Mesenchymal stem cell (in vitro differentiated cells and primary cell): ENCODE results near the gene ATP6V1A.

Experiments used
- DNase-seq: peaks from one replicate; pipeline ENCODE4 v3.0.0-alpha.2; 2013
- H2AFZ ChIP-seq: one replicate; pipeline ENCODE4 v1.6.1; 2013; ENCODE audit warnings: low read depth, mild to moderate bottlenecking, control low read depth, inconsistent platforms, low read length, moderate library complexity
- H2AK5ac ChIP-seq: 2 replicates; pipeline ENCODE4 v1.6.1; 2013; ENCODE audit warnings: low read length, moderate library complexity, mild to moderate bottlenecking, inconsistent platforms; ENCODE audit not compliant: severe bottlenecking
- H2BK120ac ChIP-seq: one replicate; pipeline ENCODE4 v1.6.1; 2013; ENCODE audit warnings: low read depth, mild to moderate bottlenecking, inconsistent platforms, low read length, moderate library complexity
- H2BK12ac ChIP-seq, 2 experiments: one replicate each; pipeline ENCODE4 v1.6.1; 2013; ENCODE audit warnings: inconsistent platforms in 2 of 2, low read length in 2 of 2, mild to moderate bottlenecking in 2 of 2, moderate library complexity in 2 of 2, control low read depth in 1 of 2
- H2BK15ac ChIP-seq: one replicate; pipeline ENCODE4 v1.6.1; 2013; ENCODE audit warnings: mild to moderate bottlenecking, low read depth, inconsistent platforms; ENCODE audit not compliant: poor library complexity, severe bottlenecking
- H2BK5ac ChIP-seq: 2 replicates; pipeline ENCODE4 v1.6.1; 2013; ENCODE audit warnings: low read depth, mild to moderate bottlenecking, low read length, control low read depth, inconsistent platforms; ENCODE audit not compliant: poor library complexity, severe bottlenecking
- H3K14ac ChIP-seq, 2 experiments: one replicate each; pipeline ENCODE4 v1.6.1; 2013; ENCODE audit warnings: inconsistent platforms in 2 of 2, low read length in 2 of 2, control low read depth in 1 of 2, mild to moderate bottlenecking in 1 of 2, moderate library complexity in 1 of 2
- H3K18ac ChIP-seq, 2 experiments: one replicate each; pipeline ENCODE4 v1.6.1; 2013; ENCODE audit warnings: inconsistent platforms in 2 of 2, low read length in 2 of 2, control low read depth in 1 of 2, low read depth in 1 of 2, mild to moderate bottlenecking in 1 of 2
- H3K23ac ChIP-seq, 2 experiments: one replicate each; pipeline ENCODE4 v1.6.1; 2013; ENCODE audit warnings: inconsistent platforms in 2 of 2, low read length in 2 of 2, mild to moderate bottlenecking in 2 of 2, moderate library complexity in 2 of 2, control low read depth in 1 of 2
- H3K27ac ChIP-seq: 2 replicates; pipeline ENCODE4 v1.5.1; 2013; ENCODE audit warnings: mild to moderate bottlenecking, moderate library complexity, low read length, control low read depth, inconsistent platforms; ENCODE audit not compliant: poor library complexity, severe bottlenecking
- H3K27me3 ChIP-seq, 2 experiments: 2 replicates each; pipeline versions ENCODE4 v1.6.1 to v1.7.0; 2013; ENCODE audit warnings: low read length in 2 of 2, mild to moderate bottlenecking in 2 of 2, moderate library complexity in 2 of 2, control low read depth in 1 of 2, inconsistent platforms in 1 of 2; ENCODE audit not compliant: control insufficient read depth in 1 of 2, insufficient read depth in 1 of 2
- H3K36me3 ChIP-seq, 2 experiments: 2 replicates each; pipeline versions ENCODE4 v1.6.1 to v1.7.0; 2013; ENCODE audit warnings: low read length in 2 of 2, control low read depth in 1 of 2, inconsistent platforms in 1 of 2, low read depth in 1 of 2, mild to moderate bottlenecking in 1 of 2; ENCODE audit not compliant: insufficient read depth in 2 of 2, control insufficient read depth in 1 of 2
- H3K4ac ChIP-seq, 2 experiments: one replicate each; pipeline ENCODE4 v1.6.1; 2013; ENCODE audit warnings: inconsistent platforms in 2 of 2, low read length in 2 of 2, mild to moderate bottlenecking in 2 of 2, moderate library complexity in 2 of 2, control low read depth in 1 of 2, low read depth in 1 of 2
- H3K4me1 ChIP-seq: 2 replicates; pipeline ENCODE4 v1.6.1; 2013; ENCODE audit warnings: low read depth, low read length, control low read depth; ENCODE audit not compliant: control insufficient read depth, insufficient read depth
- H3K4me2 ChIP-seq: 2 replicates; pipeline ENCODE4 v1.6.1; 2013; ENCODE audit warnings: low read length, mild to moderate bottlenecking, inconsistent platforms; ENCODE audit not compliant: poor library complexity, severe bottlenecking
- H3K4me3 ChIP-seq, 2 experiments: 2 replicates each; pipeline versions ENCODE4 v1.5.1 to v1.7.0; 2013; ENCODE audit warnings: low read length in 2 of 2, mild to moderate bottlenecking in 2 of 2, control low read depth in 1 of 2, low read depth in 1 of 2; ENCODE audit not compliant: insufficient read depth in 1 of 2
- H3K79me1 ChIP-seq: replicated peaks from 2 replicates; pipeline ENCODE4 v1.6.1; 2013; ENCODE audit warnings: mild to moderate bottlenecking, control low read depth, low read length, inconsistent platforms; ENCODE audit not compliant: poor library complexity, severe bottlenecking
- H3K9ac ChIP-seq: 2 replicates; pipeline ENCODE4 v1.7.0; 2013; ENCODE audit warnings: mild to moderate bottlenecking, low read length, moderate library complexity
- H3K9me3 ChIP-seq: 2 replicates; pipeline ENCODE4 v1.7.0; 2013; ENCODE audit warnings: mild to moderate bottlenecking, low read length; ENCODE audit not compliant: control insufficient read depth
- H4K8ac ChIP-seq: one replicate; pipeline ENCODE4 v1.6.1; 2013; ENCODE audit warnings: inconsistent platforms, mild to moderate bottlenecking, low read length, moderate library complexity
- H4K91ac ChIP-seq: one replicate; pipeline ENCODE4 v1.6.1; 2013; ENCODE audit warnings: mild to moderate bottlenecking, low read length, inconsistent platforms
- WGBS: methylation state at CpG from one replicate; pipeline ENCODE4 v1.1.7; 2013; ENCODE audit warnings: mixed read lengths; 5-methylcytosine and 5-hydroxymethylcytosine counted together

The ATP6V1A gene

DNA sequence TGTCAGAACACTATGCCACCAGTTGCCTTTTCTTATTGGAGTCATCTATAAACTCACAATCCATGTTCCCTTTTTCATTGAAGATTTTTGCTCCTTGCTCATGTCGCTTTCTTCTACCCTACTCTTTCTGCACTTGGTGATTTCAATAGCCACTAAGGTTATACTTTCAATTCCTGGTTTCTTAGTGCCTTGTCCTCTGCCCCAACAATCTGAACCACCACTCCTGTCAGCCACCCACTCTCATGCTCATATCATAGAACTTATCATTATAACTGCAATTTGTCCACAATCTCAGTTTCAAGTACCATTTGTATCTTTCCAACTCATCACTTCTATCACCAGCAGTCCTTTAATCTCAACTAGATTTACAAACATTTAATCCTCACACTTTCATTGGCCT, 81.8 kb downstream of the ATP6V1A start:
- no peak overlapping the region for H3K9ac ChIP-seq
- no peaks in the 10 kb centered on the region for H3K9me3 ChIP-seq
- H2AFZ ChIP-seq: no peak overlapping the region
- no peak overlapping the region for H4K8ac ChIP-seq
- no peak overlapping the region for H2BK12ac ChIP-seq
- no peak overlapping the region for H2AK5ac ChIP-seq
- no peak overlapping the region for H3K23ac ChIP-seq
- no peak overlapping the region for H2BK120ac ChIP-seq
- no peaks in the 10 kb centered on the region for H3K79me1 ChIP-seq
- no peak for DNase-seq
- no peaks in the 10 kb centered on the region for H3K4me1 ChIP-seq
- H3K4me3 ChIP-seq: no peak overlapping the region
- H3K4ac ChIP-seq: no peak overlapping the region
- 96% methylated on average over 1 of the region's 1 CpG for WGBS
- H3K18ac ChIP-seq: no peak overlapping the region
- no peak overlapping the region for H3K14ac ChIP-seq
- H3K27ac ChIP-seq: no peak overlapping the region
- no peak overlapping the region for H3K4me2 ChIP-seq
- no peaks in the 10 kb centered on the region for H3K27me3 ChIP-seq
- no peak overlapping the region for H2BK15ac ChIP-seq
- H3K36me3 ChIP-seq: no peaks in the 10 kb centered on the region
- no peak overlapping the region for H4K91ac ChIP-seq
- no peak overlapping the region for H2BK5ac ChIP-seq

DNA sequence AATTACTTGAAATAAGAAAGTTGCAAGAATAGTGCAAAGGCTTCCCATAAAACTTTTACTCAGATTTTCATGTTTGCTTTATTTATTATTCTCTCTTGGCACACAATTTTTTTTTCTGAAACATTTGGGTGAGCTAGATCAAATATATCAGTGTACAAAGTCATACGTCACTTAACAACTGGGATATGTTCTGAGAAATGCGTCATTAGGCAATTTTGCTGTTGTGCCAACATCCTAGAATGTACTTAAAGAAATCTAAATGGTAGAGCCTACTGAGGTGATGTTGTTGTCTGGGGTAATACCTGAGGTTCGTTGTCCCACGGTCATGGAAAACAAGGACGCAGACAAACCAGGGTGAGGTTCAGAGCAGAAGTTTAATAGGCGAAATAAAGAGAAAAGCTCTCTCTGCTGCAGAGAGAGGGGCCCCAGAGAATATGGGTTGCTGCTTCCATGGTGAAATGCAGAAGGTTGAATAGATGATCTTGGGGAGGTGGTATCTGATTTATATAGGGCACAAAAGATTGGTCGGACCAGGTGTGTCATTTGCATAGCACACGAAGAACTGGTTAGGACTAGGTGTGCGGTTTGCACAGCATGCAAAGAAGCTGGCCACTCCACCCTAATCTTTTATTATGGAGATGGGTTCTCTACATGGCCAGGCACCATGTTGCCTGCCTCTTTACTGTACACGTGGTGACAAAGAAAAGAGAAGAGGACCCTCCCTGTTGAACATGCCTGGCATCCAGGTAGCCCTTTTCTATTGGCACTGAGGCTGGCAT, 82.9 kb downstream of the ATP6V1A start:
- Histone ChIP-seq H3K4me3 (no peak overlapping the region), H3K79me1 (no peaks in the 10 kb centered on the region), H2BK5ac (no peak overlapping the region), H3K9ac (no peak overlapping the region), H2BK12ac (peak overlapping the region; percentile 6 to 87), H2AK5ac (no peak overlapping the region), H3K9me3 (no peaks in the 10 kb centered on the region), H2BK120ac (peak overlapping the region; percentile 57), H2BK15ac (no peak overlapping the region), H3K27me3 (no peaks in the 10 kb centered on the region), H3K14ac (no peak overlapping the region), H4K91ac (peak overlapping the region; percentile 36), H4K8ac (peak overlapping the region; percentile 37), H3K4ac (peak overlapping the region in 1 of 2 experiments; percentile 71), H3K18ac (peak overlapping the region in 1 of 2 experiments; percentile 60), H3K4me2 (no peak overlapping the region), H3K27ac (peak overlapping the region; percentile 25), H2AFZ (no peak overlapping the region), H3K36me3 (no peaks in the 10 kb centered on the region), H3K4me1 (no peaks in the 10 kb centered on the region), H3K23ac (no peak overlapping the region)
- 82% methylated on average over 10 of the region's 10 CpGs for WGBS
- DNase-seq: no peak

DNA sequence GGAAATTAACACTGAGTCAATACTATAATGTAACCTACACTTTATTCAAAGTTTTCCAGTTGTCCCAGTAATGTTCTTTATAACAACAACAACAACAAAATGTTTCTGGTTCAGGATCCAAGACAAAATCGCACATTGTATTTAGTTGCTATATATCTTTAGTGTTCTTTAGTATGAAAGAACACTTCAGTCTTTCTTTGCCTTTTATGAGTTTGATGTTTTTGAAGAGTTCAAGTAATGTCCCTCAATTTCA, 84.2 kb downstream of the ATP6V1A start:
- H3K4me2 ChIP-seq: no peak overlapping the region
- no CpG with 5 or more reads among the region's 1 CpG for WGBS
- no peak overlapping the region for H4K91ac ChIP-seq
- peak overlapping the region; percentile 47 for H3K27ac ChIP-seq
- no peak overlapping the region for H3K9ac ChIP-seq
- H2BK5ac ChIP-seq: no peak overlapping the region
- H3K27me3 ChIP-seq: no peaks in the 10 kb centered on the region
- H2AFZ ChIP-seq: no peak overlapping the region
- no peak overlapping the region for H2BK12ac ChIP-seq
- no peak overlapping the region for H4K8ac ChIP-seq
- H3K4me1 ChIP-seq: no peaks in the 10 kb centered on the region
- DNase-seq: no peak
- H3K79me1 ChIP-seq: no peaks in the 10 kb centered on the region
- H2AK5ac ChIP-seq: no peak overlapping the region
- no peak overlapping the region for H3K4ac ChIP-seq
- no peak overlapping the region for H2BK120ac ChIP-seq
- no peaks in the 10 kb centered on the region for H3K9me3 ChIP-seq
- no peak overlapping the region for H3K14ac ChIP-seq
- no peak overlapping the region for H3K18ac ChIP-seq
- H3K4me3 ChIP-seq: no peak overlapping the region
- H3K36me3 ChIP-seq: no peaks in the 10 kb centered on the region
- H2BK15ac ChIP-seq: no peak overlapping the region
- H3K23ac ChIP-seq: no peak overlapping the region

DNA sequence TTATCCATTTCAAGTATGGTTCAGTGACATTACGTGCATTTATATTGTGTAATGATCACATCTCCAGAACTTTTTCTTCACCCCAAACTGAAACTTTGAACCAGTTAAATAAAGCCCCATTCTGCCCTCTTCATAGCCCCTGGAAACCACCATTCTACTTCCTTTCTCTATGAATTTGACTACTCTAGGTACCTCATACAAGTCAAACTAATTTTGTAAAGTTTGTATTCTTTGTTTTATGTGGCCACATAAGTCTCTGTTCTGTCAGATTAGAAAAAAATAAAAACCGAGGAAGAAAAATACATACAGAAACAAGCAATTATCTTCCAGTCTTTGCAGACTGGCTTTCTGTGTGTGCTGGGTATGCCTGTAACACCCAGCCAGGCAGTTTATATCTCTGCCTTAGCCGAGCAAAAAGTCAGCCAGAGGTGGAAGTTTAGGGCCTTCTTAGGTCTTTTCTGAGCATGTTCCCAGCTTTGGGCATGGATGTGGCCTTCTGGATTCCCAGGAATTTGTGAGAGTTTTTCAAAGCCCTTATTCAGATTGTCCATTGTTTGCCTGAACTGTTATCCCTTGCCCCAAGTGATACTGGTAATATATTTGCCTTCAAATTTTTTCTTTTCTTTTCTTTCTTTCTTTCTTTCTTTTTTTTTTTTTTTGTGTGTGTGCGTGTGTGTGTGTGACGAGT, 85.8 kb downstream of the ATP6V1A start:
- Histone ChIP-seq H3K9me3 (no peaks in the 10 kb centered on the region), H2BK15ac (no peak overlapping the region), H3K4me2 (no peak overlapping the region), H3K4ac (no peak overlapping the region), H3K79me1 (no peaks in the 10 kb centered on the region), H3K14ac (no peak overlapping the region), H2AK5ac (no peak overlapping the region), H2BK120ac (no peak overlapping the region), H3K18ac (peak overlapping the region in 1 of 2 experiments; percentile 1), H3K27ac (no peak overlapping the region), H3K9ac (no peak overlapping the region), H3K36me3 (no peaks in the 10 kb centered on the region), H3K4me1 (no peaks in the 10 kb centered on the region), H2BK5ac (no peak overlapping the region), H2AFZ (peak overlapping the region; percentile 63), H3K27me3 (no peaks in the 10 kb centered on the region), H3K4me3 (no peak overlapping the region), H3K23ac (no peak overlapping the region), H4K91ac (no peak overlapping the region), H2BK12ac (no peak overlapping the region), H4K8ac (no peak overlapping the region)
- DNase-seq: peak; percentile 38
- 90% methylated on average over 3 of the region's 5 CpGs for WGBS
